Keratinocyte (primary cell): ENCODE results near the gene PLAAT3. TPM values are rescaled to one million over a fixed set of nuclear protein-coding genes. Genes with fewer than 3 reads are reported as not detected.

Experiments
- DNase-seq: peaks from one replicate; pipeline ENCODE4 v3.0.0-alpha.2; 2011; ENCODE audit warnings: low read depth, missing footprints, low spot score
- FAIRE-seq: peaks from 2 replicates; lab custom pipeline; 2011; peaks lifted over from hg19 to GRCh38; lab: Jason Lieb, UNC
- H2AFZ ChIP-seq: 2 replicates; pipeline ENCODE4 v1.6.0; 2012; ENCODE audit warnings: low read length, control low read depth, inconsistent platforms; ENCODE audit not compliant: control insufficient read depth
- H3K27ac ChIP-seq: 2 replicates; pipeline ENCODE4 v1.5.1; 2011; ENCODE audit warnings: low read length; ENCODE audit not compliant: control insufficient read depth, insufficient read depth
- H3K27me3 ChIP-seq: 3 replicates; pipeline ENCODE4 v1.6.0; 2011; ENCODE audit warnings: low read length; ENCODE audit not compliant: control insufficient read depth, insufficient read depth; ENCODE audit errors: extremely low read depth
- H3K36me3 ChIP-seq, 2 experiments: 2 replicates in 1 of 2; 3 replicates in 1 of 2; pipeline ENCODE4 v1.5.1; 2011; ENCODE audit warnings: low read length in 2 of 2, mild to moderate bottlenecking in 1 of 2; ENCODE audit not compliant: control insufficient read depth in 2 of 2, insufficient read depth in 2 of 2; ENCODE audit errors: extremely low read depth in 1 of 2
- H3K4me1 ChIP-seq: 3 replicates; pipeline ENCODE4 v1.5.1; 2011; ENCODE audit warnings: low read length; ENCODE audit not compliant: control insufficient read depth, insufficient read depth; ENCODE audit errors: extremely low read depth
- H3K4me2 ChIP-seq: 3 replicates; pipeline ENCODE4 v1.6.0; 2011; ENCODE audit warnings: low read depth, low read length; ENCODE audit not compliant: control insufficient read depth, insufficient read depth; ENCODE audit errors: extremely low read depth
- H3K4me3 ChIP-seq, 3 experiments: fragments of 200-600 bp in 1 of 3; sonication (generic) in 1 of 3; 2 replicates in 2 of 3; 3 replicates in 1 of 3; pipeline ENCODE4 v1.5.1; 2011 to 2016; ENCODE audit warnings: low read length in 3 of 3, mild to moderate bottlenecking in 3 of 3, control low read depth in 2 of 3, inconsistent platforms in 1 of 3, low read depth in 1 of 3, mixed read lengths in 1 of 3, mixed run types in 1 of 3, moderate library complexity in 1 of 3; ENCODE audit not compliant: control insufficient read depth in 2 of 3, insufficient read depth in 2 of 3; ENCODE audit errors: extremely low read depth in 1 of 3
- H3K79me2 ChIP-seq: 2 replicates; pipeline ENCODE4 v1.6.0; 2012; ENCODE audit warnings: low read length; ENCODE audit not compliant: control insufficient read depth, insufficient read depth
- H3K9ac ChIP-seq: 3 replicates; pipeline ENCODE4 v1.6.0; 2011; ENCODE audit warnings: low read length; ENCODE audit not compliant: control insufficient read depth, insufficient read depth; ENCODE audit errors: extremely low read depth
- H3K9me1 ChIP-seq: 3 replicates; pipeline ENCODE4 v1.6.0; 2011; ENCODE audit warnings: low read length; ENCODE audit not compliant: control insufficient read depth, insufficient read depth; ENCODE audit errors: extremely low read depth
- H3K9me3 ChIP-seq: 2 replicates; pipeline ENCODE4 v1.5.1; 2012; ENCODE audit warnings: low read depth, low read length; ENCODE audit not compliant: control insufficient read depth
- H4K20me1 ChIP-seq: 3 replicates; pipeline ENCODE4 v1.6.0; 2011; ENCODE audit warnings: low read length; ENCODE audit not compliant: control insufficient read depth, insufficient read depth; ENCODE audit errors: extremely low read depth
- CTCF ChIP-seq, 3 experiments: IDR thresholded peaks in 1 of 3; conservative IDR thresholded peaks in 1 of 3; optimal IDR thresholded peaks in 1 of 3; 2 replicates in 2 of 3; 3 replicates in 1 of 3; pipeline versions ENCODE3 to v1.5.1; 2011; ENCODE audit warnings: low read length in 3 of 3, mild to moderate bottlenecking in 3 of 3, moderate library complexity in 2 of 3, control low read depth in 1 of 3, inconsistent platforms in 1 of 3; ENCODE audit not compliant: insufficient read depth in 2 of 3; ENCODE audit errors: extremely low read depth in 1 of 3
- EZH2 ChIP-seq: IDR thresholded peaks from one replicate; pipeline ENCODE4 v1.6.1; 2012; ENCODE audit warnings: inconsistent platforms, mild to moderate bottlenecking, low read length, moderate library complexity
- dilution Hi-C: fragments of 300-500 bp; cut with MboI; formaldehyde crosslinking; loops from one replicate; pipeline ENCODE4 v1.7.0; 2020; ENCODE audit warnings: low sequenced_read_pairs; ENCODE audit not compliant: extremely low pct_ligation_motif_present
- polyA plus RNA-seq, 5 experiments: library from polyadenylated mRNA; depleted of rRNA in 3 of 5; stranded (reverse) in 3 of 5; stranded (forward) in 1 of 5; unstranded in 1 of 5; fragments of >200 nt; gene quantifications; 1 replicate in 1 of 5; 2 replicates in 3 of 5; 3 replicates in 1 of 5; pipeline versions ENCODE4 v1.2.1 to v1.2.3, GENCODE V29; 2011 to 2012; ENCODE audit warnings: missing spikeins in 2 of 5, low read depth in 1 of 5, low replicate concordance in 1 of 5

The PLAAT3 gene
- polyA plus RNA-seq, 1 donor (not counting 4 experiments of a cell fraction or from before 2014, with no cell fraction given): 0.20 TPM

DNA sequence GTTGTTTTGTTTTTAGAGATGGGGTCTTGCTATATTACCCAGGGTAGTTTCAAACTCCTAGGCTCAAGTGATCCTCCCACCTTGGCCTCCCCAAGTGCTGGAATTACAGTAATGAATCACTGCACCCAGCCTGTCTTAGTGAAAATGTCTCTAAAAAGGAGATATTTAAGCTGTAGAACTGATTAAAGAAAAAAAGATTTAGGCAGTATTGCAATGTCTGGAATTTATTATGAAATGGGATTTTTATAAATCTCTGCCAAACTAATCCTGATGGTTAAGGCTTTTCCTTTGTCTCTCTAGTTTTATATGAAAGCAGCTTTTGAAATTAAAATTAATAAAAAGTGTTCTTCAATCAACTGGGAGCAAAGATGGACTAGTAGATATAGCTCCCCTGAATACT, 2.1 kb downstream of the PLAAT3 start:
- TF ChIP-seq CTCF (optimal IDR thresholded peaks at IDR 0.05 in 1 of 3, IDR thresholded peaks at IDR 0.05 in 1 of 3, conservative IDR thresholded peaks at IDR 0.05 in 1 of 3; ENCODE audit: extremely low read depth in 1 of 3, insufficient read depth in 2 of 3, low read length in 3 of 3): no peak
- TF ChIP-seq EZH2: no peak
- Histone ChIP-seq H3K27me3 (peaks cover 9% of the 10 kb centered on the region), H3K36me3 (no peaks in the 10 kb centered on the region), H4K20me1 (no peaks in the 10 kb centered on the region), H2AFZ (no peak overlapping the region), H3K4me3 (no peak overlapping the region), H3K79me2 (no peaks in the 10 kb centered on the region), H3K4me1 (no peaks in the 10 kb centered on the region), H3K9ac (no peak overlapping the region), H3K4me2 (no peak overlapping the region), H3K9me3 (no peaks in the 10 kb centered on the region), H3K9me1 (no peaks in the 10 kb centered on the region), H3K27ac (no peak overlapping the region)
- no peak for DNase-seq
- dilution Hi-C loops: no loop called here
- no peak for FAIRE-seq

DNA sequence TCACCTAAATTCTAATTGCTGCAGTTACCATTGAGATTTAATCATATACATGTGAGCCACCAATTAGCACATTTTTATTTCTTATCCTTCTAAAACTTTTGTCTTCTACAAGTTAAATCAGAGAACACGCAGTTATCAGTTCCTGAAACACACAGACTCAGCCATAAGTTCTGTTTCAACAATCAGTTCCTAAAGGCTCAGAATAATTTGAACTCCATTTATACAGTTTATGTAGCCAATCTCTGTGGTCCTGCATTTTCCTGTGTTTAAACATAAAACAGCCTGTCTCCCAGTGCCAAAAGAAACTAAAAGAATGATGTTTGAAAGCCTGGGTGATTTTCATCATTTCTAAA, 2.9 kb downstream of the PLAAT3 start:
- FAIRE-seq (no peak), DNase-seq (no peak)
- Histone ChIP-seq H3K36me3 (no peaks in the 10 kb centered on the region), H3K79me2 (no peaks in the 10 kb centered on the region), H3K4me1 (no peaks in the 10 kb centered on the region), H3K9me1 (no peaks in the 10 kb centered on the region), H3K9me3 (no peaks in the 10 kb centered on the region), H3K27ac (no peak overlapping the region), H3K9ac (no peak overlapping the region), H3K27me3 (peaks cover 9% of the 10 kb centered on the region), H3K4me3 (no peak overlapping the region), H2AFZ (no peak overlapping the region), H3K4me2 (no peak overlapping the region), H4K20me1 (no peaks in the 10 kb centered on the region)
- TF ChIP-seq CTCF (optimal IDR thresholded peaks at IDR 0.05 in 1 of 3, IDR thresholded peaks at IDR 0.05 in 1 of 3, conservative IDR thresholded peaks at IDR 0.05 in 1 of 3; ENCODE audit: extremely low read depth in 1 of 3, insufficient read depth in 2 of 3, low read length in 3 of 3): no peak
- TF ChIP-seq EZH2: no peak
- dilution Hi-C loops: no loop called here
